HG02970 (cell line): ENCODE measurements around the gene KRT35.

Source experiments
- ATAC-seq: cut with Tn5 transposase; IDR thresholded peaks from one replicate; pipeline ENCODE4 v1.9.1; 2021; ENCODE audit warnings: mild to moderate bottlenecking, moderate library complexity, moderate number of reproducible peaks; ENCODE audit not compliant: unreplicated experiment, low FRiP score

KRT35 gene

DNA sequence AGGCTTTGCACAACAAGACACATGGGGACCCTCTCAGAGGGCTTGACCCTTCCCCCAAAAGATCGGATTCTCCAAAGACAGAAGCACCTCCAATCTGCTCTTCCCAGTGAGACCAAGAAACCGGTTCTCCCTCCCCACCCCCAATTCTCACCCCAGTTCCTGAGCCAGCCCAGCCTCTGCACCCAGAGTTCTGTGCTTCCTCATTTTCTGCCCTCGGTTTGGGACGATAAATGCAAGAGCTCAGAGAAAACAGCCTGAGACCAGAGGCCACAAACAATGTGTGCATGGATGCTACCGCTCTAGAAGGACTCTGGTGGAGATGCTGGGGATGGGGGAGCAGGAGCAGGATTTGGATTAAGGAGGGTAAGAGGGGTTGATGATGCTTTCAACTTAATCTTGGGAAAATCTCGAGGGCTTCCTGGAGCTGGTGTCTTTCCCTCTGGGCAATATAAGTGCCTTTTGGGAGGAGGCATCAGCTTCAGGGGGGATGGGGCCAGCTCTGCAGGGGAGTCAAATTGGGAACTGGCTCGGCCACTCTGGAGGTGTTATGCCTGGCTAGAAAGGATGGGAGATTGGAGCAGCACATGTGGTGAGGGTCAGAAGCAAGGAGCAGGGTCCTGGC is 31.7 kb upstream of the KRT35 start:
- ATAC-seq = no peak

DNA sequence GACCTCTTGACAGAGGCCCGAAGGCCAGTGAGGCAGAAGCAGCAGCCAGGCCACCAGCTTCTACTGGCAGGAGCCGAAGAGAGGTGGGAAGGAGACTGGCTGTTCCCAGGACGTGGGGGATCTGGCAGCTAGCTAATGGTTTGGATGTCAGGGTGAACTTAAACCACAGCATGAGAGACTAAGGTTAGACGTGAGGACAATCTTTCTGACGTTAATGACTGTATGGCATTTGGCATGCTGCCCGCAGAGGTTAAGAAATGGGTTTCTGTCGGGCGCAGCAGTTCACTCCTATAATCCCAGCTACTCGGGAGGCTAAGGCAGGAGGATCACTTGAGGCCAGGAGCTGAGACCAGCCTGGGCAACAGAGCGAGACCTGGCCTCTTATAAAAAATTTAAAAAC is 30.8 kb upstream of the KRT35 start:
- ATAC-seq = no peak

DNA sequence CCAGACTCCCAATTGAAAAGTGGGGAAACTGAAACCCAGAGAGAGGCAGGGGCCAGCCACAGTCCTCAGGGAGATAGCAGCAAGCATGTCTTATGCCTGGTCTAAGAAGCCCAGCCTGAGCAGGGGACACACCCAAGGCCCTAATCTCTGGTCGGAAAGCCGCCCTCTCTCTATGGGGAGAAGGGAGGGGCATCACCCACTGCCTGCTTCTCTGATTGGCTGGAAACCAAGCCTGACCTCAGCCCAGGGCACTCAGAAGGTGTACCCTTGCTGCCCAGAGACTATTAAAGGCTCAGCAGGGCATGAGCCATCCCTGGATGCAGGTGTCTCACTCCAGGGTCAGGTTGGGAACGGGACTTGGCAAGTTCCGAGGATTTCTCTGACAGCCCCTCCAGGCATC is 30.2 kb upstream of the KRT35 start:
- ATAC-seq = no peak

DNA sequence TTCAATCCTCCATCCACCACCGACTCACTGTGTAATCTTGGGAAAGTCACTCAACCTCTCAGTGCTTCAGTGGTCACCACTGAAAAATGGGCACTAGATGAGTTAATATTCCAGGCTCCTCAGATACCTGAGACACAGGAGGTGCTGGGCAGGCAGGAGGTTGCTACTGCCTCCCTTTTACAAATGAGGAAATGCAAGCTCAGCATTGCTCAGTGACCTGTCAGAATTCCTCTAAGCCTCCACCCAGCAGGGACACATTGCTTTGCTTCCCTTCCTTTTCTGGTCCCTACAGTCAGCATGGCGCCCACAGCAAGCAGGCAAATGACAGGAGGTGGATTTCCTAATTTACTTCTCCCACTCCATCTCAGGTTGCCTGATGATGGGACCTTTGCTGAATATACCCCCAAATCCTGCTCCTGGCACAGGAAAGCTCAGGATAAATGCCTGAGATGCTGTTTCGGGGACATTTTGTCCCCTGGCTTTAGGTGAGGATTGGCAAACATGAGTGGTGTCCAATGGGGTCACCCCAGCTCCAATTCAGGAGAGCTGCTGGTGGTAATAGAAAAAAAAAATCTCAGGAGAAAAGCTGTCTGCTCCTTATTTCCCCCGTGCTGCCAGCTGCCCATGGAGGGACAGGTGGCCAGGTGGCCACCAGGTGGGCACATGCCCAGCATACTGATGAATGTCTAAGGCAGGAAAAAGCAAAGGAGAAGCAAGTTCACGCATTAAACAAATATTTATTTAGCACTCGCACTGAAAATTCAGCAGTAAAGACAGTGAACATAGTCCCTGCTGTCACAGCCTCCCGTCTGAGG is 29.5 kb upstream of the KRT35 start:
- ATAC-seq = no peak

DNA sequence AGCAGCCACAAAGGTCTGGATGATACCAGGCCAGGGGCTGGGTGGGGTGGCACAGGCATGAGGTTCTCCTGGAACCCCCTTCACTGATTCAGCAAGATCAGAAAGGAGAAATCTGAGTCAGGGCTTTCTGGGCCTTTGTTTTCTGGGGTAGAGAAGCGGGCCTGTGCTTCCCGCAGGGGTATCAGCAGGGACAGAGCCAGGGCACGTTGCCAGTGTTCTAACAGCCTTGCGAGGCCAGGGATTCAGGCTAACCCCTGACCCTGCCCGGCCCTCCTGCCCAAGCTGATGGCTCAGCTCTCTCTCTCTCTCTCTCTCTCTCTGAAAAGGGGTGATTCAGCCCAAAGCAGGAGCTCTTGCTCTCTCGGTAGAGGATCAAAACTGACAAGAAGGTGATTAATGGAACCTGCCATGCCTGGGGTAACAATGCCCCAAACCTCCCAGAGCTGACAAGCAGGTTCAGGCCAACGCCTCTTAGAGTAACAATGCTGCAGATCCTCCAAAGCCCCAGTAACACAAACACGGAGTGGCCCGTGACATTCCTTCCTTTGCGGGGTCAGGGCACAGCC is 26.4 kb upstream of the KRT35 start:
- no peak for ATAC-seq

DNA sequence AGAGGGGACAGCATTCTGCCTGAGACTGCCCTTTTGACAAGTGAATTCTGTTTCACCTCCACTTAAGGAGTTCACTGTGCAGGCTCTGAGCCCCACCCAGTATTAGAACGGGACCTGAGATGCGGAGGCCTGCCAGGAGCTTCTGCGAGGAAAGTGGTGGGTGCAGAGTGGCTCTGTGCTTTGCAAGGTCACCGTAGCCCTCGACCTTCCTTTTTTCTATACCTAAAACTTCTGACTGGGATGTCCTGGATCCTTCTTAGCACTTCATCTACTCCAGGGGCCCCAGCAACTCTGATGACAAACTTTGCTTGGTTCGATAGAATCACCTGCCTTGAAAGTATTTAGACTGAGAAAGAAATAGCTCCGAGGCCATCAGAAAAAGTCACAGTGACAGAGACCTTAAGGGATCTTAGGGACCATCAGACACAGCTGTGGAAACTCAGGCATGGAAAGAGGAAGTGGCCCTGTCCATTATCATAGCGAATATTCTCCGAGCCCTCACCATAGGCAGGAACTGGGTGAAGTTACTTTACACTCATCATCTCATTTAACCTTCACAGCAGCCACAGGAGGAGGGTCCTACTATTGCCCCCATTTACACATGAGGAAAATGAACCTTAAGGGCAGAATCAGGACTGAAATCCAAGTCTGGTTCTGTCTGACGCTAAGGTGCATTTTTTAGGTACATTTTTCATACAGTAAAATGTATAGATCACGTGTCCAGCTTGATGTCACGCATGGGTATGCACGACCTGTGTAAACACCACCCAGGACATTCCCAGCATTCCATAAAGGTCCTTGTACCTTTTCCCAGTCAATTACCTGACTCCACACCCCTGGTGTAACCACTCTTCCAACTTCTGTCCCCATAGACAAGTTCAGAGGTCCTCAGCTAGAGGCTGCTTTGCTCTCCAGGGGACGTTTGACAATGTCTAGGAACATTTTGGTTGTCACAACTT is 25.1 kb upstream of the KRT35 start:
- no peak for ATAC-seq

DNA sequence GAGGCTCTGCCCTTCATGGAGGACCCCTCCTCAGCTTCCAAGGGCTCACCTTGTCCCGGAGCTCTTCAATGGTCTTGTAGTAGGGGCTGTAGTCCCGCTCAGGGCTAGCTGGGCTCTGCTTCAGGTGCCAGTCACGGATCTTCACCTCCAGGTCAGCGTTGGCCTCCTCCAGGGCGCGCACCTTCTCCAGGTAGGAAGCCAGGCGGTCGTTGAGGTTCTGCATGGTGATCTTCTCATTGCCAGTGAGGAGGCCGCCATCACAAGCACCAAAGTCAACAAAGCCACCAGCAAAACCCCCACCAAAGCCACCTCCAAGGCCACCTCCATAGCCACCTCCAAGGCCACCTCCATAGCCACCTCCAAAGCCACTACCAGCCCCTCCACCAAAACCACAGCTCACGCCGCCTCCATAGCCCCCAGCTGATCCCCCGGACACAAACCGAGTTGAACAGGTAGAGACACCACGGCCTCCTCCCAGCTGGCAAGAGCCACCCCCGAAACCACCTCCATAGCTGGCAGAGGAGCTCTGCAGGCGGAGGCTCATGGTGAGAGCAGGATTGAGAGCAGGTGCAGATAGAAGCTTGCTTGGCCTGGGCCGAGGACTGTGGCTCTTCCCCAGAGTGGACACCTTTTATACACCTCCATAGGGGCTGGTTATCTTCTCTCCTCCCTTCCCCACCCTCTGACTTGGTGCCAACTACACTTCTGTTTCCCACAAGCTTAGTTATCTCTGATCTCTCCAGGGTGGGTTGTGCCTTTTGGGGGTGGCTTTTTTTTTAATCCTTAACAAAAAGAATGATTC is 24.3 kb upstream of the KRT35 start, which contains the start of gene KRT13:
Gene KRT13, minus strand, starts transcription at position 606 of the 802 bp plus-strand sequence. Its CDS starts 62 bp downstream, at position 544.
- no peak for ATAC-seq

DNA sequence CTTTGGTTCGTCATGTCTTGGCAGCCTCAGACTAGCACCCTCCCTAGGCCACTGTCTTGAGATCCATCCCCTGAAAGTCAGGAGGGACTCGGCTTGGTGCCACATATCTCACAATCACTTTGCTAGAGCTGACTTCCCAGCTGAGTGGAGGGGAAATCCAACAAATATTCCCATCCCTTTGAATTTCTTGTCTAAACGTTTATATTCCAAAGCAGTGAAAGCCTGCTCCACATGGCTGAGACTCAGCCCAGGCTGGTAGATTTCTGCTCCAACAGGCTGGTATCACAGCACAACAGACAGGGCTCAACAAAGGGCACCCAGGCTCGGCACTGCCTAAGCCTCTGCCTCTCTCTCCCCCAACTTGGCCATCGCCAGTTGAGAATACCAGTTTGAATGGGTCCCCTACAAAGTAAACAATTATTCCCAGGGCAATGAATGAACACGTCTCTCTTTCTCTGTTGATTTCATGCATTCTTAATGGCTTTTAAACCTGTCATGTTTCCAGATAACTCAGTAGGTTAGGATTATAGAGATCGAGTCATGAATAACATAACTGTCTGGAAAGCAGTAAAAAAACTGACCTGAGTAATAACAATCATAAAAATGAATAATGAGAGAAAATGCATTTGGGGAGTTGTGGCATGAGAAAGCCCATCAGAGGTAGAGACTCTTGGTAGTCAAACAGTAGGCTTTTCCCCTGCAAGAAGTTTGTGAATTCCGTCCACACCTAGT is 23.5 kb upstream of the KRT35 start:
- ATAC-seq = no peak

DNA sequence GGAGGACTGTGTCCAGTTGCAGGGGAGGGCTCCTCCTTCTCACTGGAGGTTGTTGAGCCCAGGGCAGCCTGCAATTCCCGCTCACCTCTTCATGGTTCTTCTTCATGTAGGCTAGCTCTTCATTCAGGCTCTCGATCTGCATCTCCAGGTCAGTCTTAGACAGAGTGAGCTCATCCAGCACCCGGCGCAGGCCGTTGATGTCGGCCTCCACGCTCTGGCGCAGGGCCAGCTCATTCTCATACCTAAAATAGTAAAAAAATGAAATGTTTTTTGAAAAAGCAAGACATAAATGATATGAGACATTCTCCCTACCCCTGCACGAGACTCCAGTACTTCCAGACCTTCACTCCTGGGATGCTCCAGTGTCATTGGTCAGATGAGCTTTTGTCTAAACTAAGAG is 22.3 kb upstream of the KRT35 start:
- ATAC-seq = no peak

DNA sequence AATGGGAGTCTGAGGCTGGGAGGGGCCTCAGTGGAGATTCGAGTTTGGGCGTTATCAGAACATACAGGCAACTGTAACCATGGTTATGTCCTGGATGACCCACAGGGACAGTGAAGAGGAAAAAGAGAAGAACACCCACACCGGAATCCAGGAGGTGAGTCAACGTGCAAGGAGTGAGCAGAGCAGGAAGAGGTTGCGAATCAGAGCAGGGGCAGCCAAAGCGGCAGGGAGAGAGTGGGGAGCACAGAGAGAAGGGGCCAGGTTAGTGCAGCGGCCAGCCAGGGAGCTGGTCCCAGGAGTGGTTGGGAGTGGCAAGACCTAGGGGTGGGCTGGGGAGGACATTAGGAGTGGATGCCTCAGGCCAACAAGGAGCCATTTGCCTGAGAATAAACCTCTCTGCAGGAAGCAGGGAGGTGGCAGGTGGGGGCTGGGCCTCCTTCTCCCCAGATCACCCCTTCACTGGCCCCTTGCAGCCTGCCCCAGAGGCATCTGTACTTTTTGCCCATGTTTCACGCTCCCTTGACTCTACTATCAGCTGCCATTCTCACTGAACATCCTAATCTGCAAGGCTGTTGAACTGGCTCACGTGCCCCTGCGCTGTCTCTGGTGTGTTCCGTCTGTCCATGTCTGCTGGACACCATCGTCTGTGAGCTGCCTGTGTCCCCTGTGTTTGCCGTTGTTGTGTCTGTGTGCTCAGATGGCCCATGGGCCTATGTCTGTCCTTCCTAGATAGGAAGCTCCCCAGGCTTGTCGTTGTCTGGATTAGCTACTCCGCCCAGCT is 19.4 kb upstream of the KRT35 start:
- ATAC-seq = no peak

DNA sequence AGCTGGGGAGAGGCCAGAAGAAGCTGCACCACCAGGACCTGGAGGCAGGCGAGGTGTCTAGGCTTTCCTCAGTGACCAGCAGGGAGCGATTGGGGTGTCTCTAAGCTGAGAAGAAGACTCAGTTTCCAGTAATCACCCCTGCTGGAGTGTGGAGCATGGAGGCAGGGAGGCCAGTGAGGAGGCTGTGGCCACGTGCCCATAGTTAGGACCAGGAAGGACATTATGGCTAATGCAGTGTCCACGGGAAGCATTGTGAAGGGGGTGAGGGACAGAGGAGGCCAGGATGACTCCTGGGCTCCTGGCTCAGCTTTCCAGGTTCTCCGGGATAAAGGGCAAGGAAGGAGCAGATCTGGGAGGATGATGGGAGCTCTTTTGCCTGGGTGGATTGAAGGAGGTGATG is 18.8 kb upstream of the KRT35 start:
- no peak for ATAC-seq

DNA sequence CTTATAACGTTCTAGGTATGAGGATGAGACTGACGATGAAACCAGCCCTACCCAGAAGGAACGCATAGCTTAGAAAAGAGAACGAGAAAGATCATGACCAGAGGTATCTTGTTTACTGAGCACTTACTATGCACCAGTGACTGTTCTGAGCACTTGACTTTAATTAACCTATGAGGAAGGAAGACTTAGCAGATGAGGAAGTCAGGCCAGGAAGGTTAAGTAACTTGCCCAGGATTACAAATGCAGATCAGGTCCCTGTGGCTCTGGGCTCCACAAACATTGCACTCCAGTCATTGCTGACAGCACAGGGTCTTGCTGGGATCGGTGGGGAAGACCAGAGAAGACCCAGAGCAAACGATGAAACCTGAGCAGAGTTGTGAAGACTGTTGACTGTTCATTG is 17.3 kb upstream of the KRT35 start:
- no peak for ATAC-seq

DNA sequence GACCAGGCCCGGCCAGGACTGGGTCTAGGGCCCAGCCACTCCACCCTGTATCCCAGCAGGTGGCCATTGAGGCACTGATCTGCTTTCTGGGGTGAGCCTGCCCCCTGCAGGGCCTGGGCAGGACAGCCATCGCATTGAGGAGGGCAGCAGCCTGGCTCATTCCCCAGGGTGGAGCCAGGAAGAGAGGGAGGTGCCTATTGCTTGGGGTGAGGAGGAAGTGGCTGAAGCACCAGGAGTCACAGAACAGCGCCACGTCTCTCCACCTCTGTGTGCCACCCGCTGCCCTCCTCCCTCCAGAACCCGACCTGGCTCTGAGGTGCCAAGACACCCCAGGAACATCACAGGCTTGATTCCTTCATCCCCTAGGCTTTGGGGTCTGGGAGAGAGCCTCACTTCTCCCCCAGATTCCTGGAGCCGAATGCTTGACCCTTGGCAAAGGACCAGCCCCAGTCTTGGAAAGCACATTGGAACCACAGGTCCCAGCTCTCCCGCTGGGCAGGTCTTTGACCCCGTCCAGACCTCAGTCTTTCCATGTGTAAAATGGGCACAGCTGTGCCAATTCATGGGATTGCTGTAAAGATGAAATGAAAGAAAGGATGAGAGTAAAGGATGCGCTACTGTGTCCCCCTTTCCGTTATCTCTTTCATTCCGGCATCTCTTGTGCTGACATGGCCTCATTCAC is 16.0 kb upstream of the KRT35 start:
- no peak for ATAC-seq

DNA sequence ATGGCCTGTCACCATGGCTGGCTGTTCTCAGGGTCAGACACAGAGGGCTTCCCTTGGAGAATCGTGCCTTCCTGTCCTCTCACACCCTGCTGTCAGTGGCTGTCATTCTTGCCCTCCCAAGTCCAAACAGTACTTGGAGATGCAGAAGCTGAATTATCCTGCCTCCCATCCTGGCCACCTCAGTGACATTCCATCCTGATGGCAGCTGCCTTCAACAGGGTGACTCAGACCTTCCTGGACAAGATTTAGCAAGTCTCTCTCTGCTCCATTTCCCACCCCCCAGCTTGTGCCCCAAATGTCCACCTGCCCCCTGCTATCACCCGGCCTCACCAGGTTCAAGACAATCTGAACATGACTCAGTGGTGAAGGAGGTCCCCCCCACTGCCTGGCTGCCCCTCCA is 13.6 kb upstream of the KRT35 start:
- no peak for ATAC-seq

DNA sequence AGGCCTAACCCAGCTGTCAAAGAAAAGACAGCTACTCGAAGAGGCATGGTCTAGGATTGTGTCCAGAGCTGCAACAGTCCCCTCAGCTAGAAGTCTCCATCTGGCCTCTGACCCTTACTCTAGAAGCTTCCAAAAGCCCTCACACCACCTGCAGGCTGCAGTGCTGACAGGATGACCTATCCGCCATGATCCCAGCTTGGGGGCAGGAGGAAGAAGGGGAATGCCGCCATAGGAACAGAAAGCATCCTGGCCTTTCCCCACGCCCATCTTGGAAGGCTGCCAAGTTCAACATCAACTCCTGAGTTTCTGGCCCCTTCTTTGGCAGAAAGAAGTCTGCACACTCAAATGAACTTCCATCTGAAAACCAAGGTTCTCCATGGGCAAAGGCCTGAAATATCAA is 11.8 kb upstream of the KRT35 start:
- no peak for ATAC-seq

DNA sequence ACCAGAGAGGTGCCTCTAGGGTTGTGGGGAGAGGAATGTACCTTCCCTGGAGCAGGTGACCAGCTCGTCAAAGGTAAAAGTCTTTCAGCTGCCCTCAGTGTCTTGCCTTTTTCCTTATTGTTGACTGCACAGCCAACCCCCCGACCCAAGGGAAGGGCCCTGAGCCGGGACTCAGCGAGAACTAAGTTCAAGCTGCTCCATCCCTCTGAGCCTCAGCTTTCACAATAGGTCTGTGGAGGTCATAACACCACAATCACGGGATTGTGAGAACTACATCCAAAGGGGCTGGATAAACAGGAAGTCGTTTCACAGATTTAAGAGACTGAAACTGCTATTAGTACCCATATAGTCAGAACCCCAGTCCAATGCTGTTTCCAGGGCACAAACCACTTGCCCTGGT is 11.4 kb upstream of the KRT35 start:
- ATAC-seq = no peak

DNA sequence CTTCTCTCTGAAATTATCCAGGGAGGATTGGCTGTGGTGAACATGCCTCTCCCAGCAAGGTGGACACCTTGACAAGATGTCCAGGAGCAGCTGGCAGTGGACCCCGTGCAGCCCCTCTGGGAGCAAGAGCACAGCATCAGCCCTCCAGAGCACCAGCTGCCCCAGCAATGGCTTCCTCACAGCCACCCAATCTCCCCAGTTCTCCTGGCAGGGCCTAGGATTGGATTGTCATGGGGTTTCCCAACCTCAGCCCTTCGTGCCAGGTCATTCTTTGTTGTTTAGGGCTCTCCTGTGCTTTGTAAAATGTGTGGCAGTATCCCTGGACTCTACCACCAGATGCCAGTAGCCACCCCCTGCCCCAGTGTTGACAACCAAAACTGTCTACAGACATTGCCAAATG is 10.5 kb upstream of the KRT35 start:
- no peak for ATAC-seq
